HG03175 (cell line): Measurements from ENCODE around the gene GTF3C1.

Experiments used
- ATAC-seq: cut with Tn5 transposase; IDR thresholded peaks from one replicate; pipeline ENCODE4 v1.9.1; 2021; ENCODE audit warnings: mild to moderate bottlenecking, moderate library complexity; ENCODE audit not compliant: unreplicated experiment

The GTF3C1 gene

GRCh38 chr16:27489906-27490305 is 59.8 kb downstream of the GTF3C1 start:
- no peak for ATAC-seq

DNA sequence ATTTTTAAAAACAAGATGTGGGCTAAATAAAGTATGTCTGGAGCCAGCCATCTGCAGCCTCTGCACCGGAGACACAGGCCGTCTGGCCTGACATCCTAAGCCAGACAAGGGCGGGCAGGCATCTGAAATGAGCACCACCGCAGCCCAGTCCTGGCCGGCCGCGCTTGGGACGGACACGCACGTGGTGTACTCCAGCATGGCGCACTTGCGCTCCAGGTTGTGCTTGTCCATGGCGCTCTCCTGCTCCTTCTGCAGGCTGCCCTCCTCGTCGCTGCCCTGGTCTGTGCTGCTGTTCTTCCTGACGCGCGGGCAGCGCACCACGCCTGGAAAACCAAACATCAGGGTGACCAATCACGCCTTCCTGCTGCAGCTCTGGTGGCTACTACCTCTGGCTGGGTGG is 60.3 kb downstream of the GTF3C1 start:
- no peak for ATAC-seq

DNA sequence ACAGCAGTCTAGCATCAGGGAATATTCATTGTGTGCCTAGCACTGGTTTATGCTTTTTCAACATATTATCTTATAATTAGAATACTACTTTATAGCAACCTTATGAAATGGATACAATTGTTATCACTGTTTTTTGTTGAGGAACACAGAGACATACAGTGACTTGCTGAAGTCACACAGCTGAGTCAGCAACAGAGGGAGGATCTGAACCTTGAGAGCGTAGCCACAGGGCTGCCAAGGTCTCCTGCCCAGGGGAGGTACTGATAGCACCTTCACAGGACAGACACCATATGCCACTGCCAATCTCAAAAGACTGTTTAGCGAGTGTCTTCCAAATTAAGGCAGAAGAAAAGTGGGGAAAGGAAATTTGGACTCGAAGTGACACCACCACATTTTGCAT is 63.0 kb downstream of the GTF3C1 start:
- ATAC-seq, result no peak

DNA sequence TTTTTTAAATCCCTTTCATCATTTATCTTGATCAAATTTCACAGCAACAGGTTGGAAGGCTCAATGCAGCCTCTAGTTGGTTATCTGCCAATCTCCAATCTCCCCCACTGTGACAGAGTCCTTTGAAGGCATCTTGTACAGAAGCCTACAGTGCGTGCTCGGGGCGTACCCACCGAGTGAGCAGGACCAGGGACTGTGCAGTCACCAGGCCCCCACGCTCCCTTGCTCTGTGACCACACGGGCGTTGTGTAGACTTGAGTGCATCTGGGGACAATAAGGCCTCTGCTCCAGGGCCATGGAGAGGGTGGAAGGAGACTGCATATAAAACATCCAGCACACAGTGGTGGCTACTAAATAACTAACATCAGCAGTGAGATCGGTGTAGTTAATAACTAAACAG is 63.4 kb downstream of the GTF3C1 start:
- no peak for ATAC-seq

- no peak for ATAC-seq
Measured at GRCh38 chr16:27485811-27486210, 63.9 kb downstream of the GTF3C1 start.

DNA sequence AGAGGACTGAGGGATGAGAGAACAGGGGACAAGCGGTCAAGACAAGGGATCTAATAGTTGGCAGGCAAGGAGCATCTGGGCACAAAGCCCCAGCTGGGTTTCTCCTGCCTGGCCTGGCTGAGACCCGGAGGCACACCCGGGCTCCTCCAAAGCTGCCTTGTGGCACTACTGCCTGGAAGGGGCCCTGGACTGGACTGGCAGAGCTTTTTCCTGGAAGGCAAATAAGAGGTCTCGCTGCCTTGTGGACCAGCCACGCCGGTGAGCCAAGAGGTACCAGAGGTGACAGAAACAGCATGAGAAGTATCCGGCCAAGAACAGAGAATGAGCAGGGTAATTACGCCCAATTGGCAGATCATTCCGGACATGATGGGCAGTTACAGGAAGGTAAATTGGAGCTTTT is 64.6 kb downstream of the GTF3C1 start:
- ATAC-seq, result no peak

GRCh38 chr16:27483624-27484023 is 66.1 kb downstream of the GTF3C1 start:
- no peak for ATAC-seq

DNA sequence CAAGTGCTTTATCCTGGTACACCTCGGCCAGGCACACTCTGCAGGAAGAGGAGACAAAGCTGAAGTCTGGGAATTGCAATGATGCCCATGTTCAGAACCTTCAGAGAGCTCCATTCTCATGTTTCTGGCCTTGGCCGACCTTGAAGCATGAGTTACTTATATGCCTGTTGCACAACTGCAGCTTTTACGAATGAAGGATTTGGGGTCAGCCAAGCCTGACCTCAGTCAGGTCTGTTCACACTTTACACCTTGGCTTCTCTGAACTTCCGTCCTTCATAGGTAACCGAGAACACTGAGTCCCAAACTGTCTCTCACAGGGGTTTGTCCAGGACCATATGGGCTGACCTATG is 66.7 kb downstream of the GTF3C1 start:
- ATAC-seq, result no peak

GRCh38 chr16:27482397-27483087 is 67.2 kb downstream of the GTF3C1 start:
- ATAC-seq, result no peak

DNA sequence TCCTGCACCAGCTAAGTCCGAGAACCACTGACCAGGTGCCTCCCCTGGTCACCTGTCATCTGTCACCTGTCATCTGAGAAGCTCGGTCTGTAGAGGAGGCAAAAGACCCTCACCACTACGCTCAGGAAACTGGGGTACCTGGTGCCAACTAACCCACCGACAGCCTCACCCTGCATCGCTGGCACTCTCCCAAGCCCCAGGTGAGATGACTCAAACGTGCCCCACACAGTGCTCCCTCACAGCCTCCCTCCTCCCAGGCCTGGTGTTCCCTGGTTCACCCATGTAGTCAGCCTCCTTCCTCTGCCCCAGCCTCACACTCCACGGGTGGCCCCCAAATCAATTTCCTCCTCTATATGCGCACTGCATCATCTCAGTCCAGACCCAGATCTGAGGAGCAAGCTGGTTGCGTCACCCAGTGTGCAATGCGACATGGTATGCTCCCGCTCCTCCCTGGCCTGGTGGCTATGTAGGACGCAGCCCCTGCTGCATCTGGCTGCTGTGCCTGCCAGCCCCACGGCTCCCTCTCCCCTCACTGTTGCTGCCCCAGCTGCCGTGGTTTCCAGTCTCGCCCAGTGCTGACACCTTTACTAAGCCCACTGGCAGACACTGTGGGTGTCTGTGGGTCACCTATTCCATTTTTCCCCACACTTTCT is 68.3 kb downstream of the GTF3C1 start:
- no peak for ATAC-seq

DNA sequence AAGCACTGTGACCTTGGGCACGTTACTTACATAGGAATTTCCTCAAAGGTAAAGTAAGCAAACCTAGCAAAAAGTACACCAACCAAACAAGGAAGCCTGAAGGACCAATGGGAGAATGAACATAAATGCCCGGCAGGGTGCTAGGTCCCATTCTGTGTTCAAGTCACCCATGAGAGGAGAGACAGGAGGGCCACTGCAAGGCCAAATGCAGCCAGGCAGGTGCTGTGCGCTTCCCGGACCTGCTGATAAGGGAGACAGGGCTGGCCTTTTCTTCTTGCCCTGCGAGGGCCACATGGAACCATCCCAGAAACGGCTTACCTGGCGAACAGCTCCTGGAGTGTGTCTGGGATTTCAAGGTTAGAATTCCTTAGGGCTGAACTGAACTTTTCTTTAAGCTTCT is 69.0 kb downstream of the GTF3C1 start:
- no peak for ATAC-seq

DNA sequence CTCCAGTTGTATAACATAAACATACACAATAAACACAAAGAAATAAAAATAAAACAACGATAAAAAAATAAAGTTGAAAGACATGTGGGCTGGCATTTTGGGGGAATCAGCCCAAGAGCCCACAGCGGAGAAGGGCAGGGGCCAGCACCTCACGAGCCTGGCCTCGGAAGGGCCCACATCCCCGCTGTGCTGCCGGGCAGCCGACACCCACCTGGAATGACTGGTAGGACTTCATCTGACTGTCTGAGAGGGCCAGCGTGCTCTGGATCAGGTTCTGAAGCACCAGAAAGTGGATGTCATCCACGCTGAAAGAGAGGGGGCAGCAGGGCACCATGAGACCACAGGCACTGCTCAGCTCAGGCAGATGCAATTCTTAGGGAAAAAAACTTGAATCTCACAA is 73.5 kb downstream of the GTF3C1 start:
- ATAC-seq, result no peak

DNA sequence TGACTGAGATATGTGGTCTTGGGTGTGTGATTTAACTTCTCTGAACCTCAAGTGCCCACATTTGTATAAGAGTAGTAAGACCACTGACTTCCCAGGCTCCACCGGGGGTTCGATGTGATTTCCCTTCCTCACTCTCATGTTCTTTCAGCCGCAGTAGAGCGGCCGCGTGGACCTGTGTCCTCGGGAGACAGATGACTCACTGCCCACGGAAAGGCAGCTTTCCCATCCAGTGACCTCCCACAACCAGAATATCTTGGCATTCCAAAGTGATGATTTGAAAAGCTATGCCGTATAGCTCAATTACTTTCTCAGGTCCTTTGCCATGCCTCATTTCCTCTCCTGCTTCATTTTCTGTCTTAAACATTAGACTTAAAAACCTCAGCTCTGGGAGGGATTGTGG is 74.2 kb downstream of the GTF3C1 start:
- no peak for ATAC-seq

DNA sequence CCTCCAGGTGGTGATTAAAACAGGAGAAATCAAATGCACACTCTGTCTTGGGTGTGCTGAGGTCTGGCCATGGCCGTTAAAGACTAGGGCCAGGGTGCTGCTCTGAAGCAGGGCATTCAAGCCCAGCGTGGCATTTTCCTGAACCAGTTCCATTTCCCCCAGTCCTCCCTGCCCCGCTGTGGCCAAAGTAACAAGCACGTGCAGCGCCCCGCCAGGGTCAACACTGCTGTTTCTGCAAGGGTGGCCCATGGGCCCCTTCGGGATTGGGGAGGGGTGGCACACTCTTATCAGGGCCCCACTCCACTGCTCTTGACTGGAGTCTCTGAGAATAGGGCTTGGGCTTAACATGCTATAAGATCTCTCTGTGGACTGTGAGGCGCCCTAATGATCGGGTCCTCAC is 74.8 kb downstream of the GTF3C1 start:
- ATAC-seq, result no peak

DNA sequence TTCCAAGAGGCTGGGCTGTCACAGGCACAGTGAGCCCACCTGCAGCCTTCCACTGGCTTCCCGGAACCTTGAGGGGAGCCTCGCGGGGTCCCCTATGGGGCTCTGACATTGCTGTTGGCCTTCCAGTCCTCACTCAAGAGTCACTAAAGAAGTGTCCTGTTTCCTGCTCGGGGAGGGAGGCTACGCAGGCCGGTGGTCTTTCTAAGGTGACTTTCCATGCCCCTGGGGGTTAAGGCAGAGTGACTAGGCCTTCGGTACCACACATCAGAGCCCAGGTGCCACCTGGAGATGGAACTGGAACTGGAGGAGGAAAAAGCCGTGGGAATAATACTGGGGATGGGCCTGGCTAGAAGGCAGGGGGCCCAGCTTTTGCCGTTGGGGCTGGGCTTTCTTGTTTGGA is 75.7 kb downstream of the GTF3C1 start:
- ATAC-seq, result no peak

GRCh38 chr16:27473101-27473900 is 76.4 kb downstream of the GTF3C1 start:
- ATAC-seq, result no peak

DNA sequence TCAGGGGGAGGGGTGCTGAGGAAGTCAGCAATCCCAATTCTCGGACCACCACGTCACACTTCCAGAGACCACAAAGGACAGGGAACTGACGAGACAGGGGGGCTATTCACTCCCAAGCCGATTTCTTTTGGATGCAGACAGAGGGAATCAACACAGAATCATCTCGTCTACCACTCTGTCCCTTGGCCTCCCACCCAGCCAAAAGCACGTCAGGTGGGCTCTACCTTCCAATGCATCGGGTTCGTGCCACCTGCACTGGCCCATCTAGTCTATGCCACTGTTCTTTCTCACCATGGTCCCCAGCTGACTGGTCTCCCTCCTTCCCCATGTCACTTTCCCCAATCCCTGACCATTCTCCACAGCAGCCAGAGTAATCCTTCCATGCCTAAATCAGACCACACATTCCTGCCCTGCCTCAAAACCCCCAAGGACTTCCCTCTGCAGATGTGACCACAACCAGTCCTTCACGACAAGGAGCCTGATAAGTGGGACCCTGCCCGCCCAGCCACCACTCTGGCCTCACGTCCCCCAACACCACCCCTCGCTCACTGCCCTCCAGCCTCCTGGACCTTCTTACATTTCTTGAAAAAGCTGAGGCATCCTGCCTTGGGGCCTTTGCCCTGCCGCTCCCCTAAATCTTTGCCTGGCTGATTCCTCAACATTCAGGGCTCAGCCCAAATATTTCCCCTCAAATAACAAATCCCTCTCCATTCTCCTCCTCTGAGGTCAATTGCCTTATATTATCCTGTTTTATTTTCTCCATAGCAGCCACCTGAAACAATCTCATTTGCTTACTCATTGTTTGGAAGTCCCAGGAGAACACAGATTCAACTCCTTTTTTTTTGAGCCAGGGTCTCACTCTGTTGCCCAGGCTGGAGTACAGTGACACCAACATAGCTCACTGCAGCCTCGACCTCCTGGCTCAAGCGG is 77.4 kb downstream of the GTF3C1 start:
- no peak for ATAC-seq

GRCh38 chr16:27471661-27472060 is 78.1 kb downstream of the GTF3C1 start:
- no peak for ATAC-seq

DNA sequence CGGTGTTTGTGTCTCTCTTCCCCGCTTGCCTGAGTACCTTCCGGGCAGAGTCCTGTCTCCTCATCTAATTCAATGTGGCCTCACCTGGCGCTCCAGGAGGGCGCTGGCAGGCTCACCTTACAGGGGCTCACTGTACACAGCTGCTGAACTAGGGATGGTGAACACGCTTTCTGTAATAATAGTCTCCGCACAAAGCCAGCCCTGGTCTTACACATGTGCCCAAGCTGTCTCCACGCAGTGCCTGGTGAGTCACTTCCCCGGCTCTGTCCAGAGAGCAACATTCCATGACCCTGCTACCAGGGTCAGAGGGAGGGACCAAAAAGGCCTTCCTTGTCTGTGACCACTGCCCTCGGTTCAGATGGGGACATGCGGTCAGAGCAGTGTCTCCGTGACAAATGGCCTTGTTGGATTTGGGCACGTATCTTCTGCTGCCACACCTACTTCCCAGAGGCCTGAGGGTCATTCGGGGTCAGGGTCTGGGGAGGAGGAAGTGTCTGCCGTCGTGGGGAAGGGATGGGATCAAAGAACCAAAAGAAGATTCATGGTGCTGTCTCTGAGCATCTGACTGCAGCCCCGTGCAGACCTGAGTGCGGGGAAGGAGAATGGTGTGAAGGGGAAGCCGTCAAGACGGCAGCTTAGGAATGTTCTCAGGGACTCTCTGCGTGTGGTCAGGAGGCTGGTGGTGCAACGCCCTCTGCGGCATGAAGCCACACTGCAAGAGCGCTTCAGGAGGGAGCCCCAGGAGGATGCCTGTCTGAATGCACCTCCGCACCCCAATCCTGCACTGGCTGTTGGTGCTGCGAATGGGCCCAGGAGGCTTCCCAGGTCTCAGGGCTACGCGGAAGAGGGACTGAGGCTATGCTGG is 78.9 kb downstream of the GTF3C1 start:
- no peak for ATAC-seq

- ATAC-seq, result no peak
Measured at GRCh38 chr16:27468941-27469531, 80.7 kb downstream of the GTF3C1 start.
